ENCODE measurements around the gene ECPAS. TPM values are rescaled to one million over a fixed set of nuclear protein-coding genes. Genes with fewer than 3 reads are reported as not detected.
"Not testable (repeated sequence)": the region's sequence is repeated elsewhere in the genome, so short reads cannot be mapped to it uniquely, and the experiment has no call there.

ECPAS gene
- total RNA-seq, 8 experiments from 2014 or later, result 36.7 to 80.2 (median 56.3) TPM

- peak in 1 of 8 experiments; percentile 22 for ATAC-seq (replicated peaks in 6 of 8)
- in situ Hi-C loops (cut with MboI; ENCODE audit: low pct_unique_long_range_greater_than_20kb in 2 of 9, low sequenced_read_pairs in 9 of 9, unreplicated experiment in 9 of 9), result no loop called here
- Histone ChIP-seq H3K4me1 (replicated peaks in 1 of 2) (no peaks in the 10 kb centered on the region), H3K4me3 (no peak overlapping the region), H3K27ac (no peak overlapping the region)
- WGBS, 10 experiments, result 76 to 100% methylated on average over 1 to 2 of the region's 6 CpGs; no CpG with 5 or more reads in 8 of the 10 experiments
Observed at GRCh38 chr9:111501648-111502047, 17.5 kb upstream of the ECPAS start.

- no peak overlapping the region for H3K27ac ChIP-seq
- H3K4me3 ChIP-seq, result no peak overlapping the region
- ATAC-seq (replicated peaks in 6 of 8), result no peak
- H3K4me1 ChIP-seq (replicated peaks in 1 of 2), result no peaks in the 10 kb centered on the region
- WGBS, 10 experiments, result 0 to 60% methylated on average over 1 of the region's 16 CpGs; no CpG with 5 or more reads in 8 of the 10 experiments
- in situ Hi-C loops (cut with MboI; ENCODE audit: low pct_unique_long_range_greater_than_20kb in 2 of 9, low sequenced_read_pairs in 9 of 9, unreplicated experiment in 9 of 9), result no loop called here
Observed at GRCh38 chr9:111501005-111501562, 16.9 kb upstream of the ECPAS start.

GRCh38 chr9:111497196-111497595 lies 13.0 kb upstream of the ECPAS start:
- H3K4me3 ChIP-seq; H3K27ac ChIP-seq; in situ Hi-C loops (cut with MboI; ENCODE audit: low pct_unique_long_range_greater_than_20kb in 2 of 9, low sequenced_read_pairs in 9 of 9, unreplicated experiment in 9 of 9); ATAC-seq (replicated peaks in 6 of 8); H3K4me1 ChIP-seq (replicated peaks in 1 of 2): not testable (repeated sequence)
- 20 to 100% (median 77%) methylated on average over 1 to 2 of the region's 2 CpGs; no CpG with 5 or more reads in 6 of the 10 experiments for WGBS, 10 experiments

GRCh38 chr9:111484572-111484894 lies 350 bp upstream of the ECPAS start:
- Histone ChIP-seq H3K4me1 (replicated peaks in 1 of 2) (peaks cover 0 to 7% of the 10 kb centered on the region in 2 donors), H3K27ac (peak overlapping the region; percentile 90 to 97), H3K4me3 (peak overlapping the region; percentile 63 to 91 (median 77))
- peak in 3 of 8 experiments; percentile 1 to 5 (median 3) for ATAC-seq (replicated peaks in 6 of 8)
- 0 to 20% (median 7%) methylated on average over 1 to 4 of the region's 4 CpGs; no CpG with 5 or more reads in 2 of the 10 experiments for WGBS, 10 experiments
- in situ Hi-C loops (cut with MboI; ENCODE audit: low pct_unique_long_range_greater_than_20kb in 2 of 9, low sequenced_read_pairs in 9 of 9, unreplicated experiment in 9 of 9), result no loop called here

- H3K4me3 ChIP-seq, result peak overlapping the region; percentile 63 to 91 (median 77)
- no CpG with 5 or more reads among the region's 78 CpGs for WGBS, 10 experiments
- in situ Hi-C loops (cut with MboI; ENCODE audit: low pct_unique_long_range_greater_than_20kb in 2 of 9, low sequenced_read_pairs in 9 of 9, unreplicated experiment in 9 of 9), result no loop called here
- H3K27ac ChIP-seq, result peak overlapping the region; percentile 90 to 97
- H3K4me1 ChIP-seq (replicated peaks in 1 of 2), result peaks cover 0 to 7% of the 10 kb centered on the region in 2 donors
- ATAC-seq (replicated peaks in 6 of 8), result peak in 5 of 8 experiments; percentile 55 to 71 (median 70)
Observed at GRCh38 chr9:111483439-111483857, 735 bp downstream of the ECPAS start.

- Histone ChIP-seq H3K27ac (peak overlapping the region; percentile 90 to 97), H3K4me1 (replicated peaks in 1 of 2) (peaks cover 0 to 7% of the 10 kb centered on the region in 2 donors), H3K4me3 (peak overlapping the region; percentile 63 to 91 (median 77))
- in situ Hi-C loops (cut with MboI; ENCODE audit: low pct_unique_long_range_greater_than_20kb in 2 of 9, low sequenced_read_pairs in 9 of 9, unreplicated experiment in 9 of 9), result no loop called here
- ATAC-seq (replicated peaks in 6 of 8), result peak; percentile 41 to 58 (median 50)
- WGBS, 10 experiments, result 0 to 3% (median 0%) methylated on average over 1 to 14 of the region's 76 CpGs; no CpG with 5 or more reads in 4 of the 10 experiments
Observed at GRCh38 chr9:111482694-111483438, 1.3 kb downstream of the ECPAS start.

- WGBS, 10 experiments, result 0 to 60% (median 40%) methylated on average over 1 to 13 of the region's 13 CpGs; no CpG with 5 or more reads in 1 of the 10 experiments
- Histone ChIP-seq H3K27ac (no peak overlapping the region), H3K4me1 (replicated peaks in 1 of 2) (peaks cover 0 to 7% of the 10 kb centered on the region in 2 donors), H3K4me3 (peak overlapping the region; percentile 63 to 91 (median 77))
- ATAC-seq (replicated peaks in 6 of 8), result no peak
- in situ Hi-C loops (cut with MboI; ENCODE audit: low pct_unique_long_range_greater_than_20kb in 2 of 9, low sequenced_read_pairs in 9 of 9, unreplicated experiment in 9 of 9), result no loop called here
Observed at GRCh38 chr9:111481885-111482636, 2.1 kb downstream of the ECPAS start.

GRCh38 chr9:111477677-111478076 lies 6.5 kb downstream of the ECPAS start:
- ATAC-seq (replicated peaks in 6 of 8), result no peak
- Histone ChIP-seq H3K4me1 (replicated peaks in 1 of 2) (peaks cover 0 to 7% of the 10 kb centered on the region in 2 donors), H3K4me3 (no peak overlapping the region), H3K27ac (no peak overlapping the region)
- WGBS, 10 experiments, result 60 to 100% (median 100%) methylated on average over 1 to 3 of the region's 3 CpGs; no CpG with 5 or more reads in 2 of the 10 experiments
- in situ Hi-C loops (cut with MboI; ENCODE audit: low pct_unique_long_range_greater_than_20kb in 2 of 9, low sequenced_read_pairs in 9 of 9, unreplicated experiment in 9 of 9), result no loop called here

GRCh38 chr9:111475195-111475594 lies 9.0 kb downstream of the ECPAS start:
- WGBS, 10 experiments, result 43 to 100% (median 100%) methylated on average over 1 to 2 of the region's 2 CpGs; no CpG with 5 or more reads in 1 of the 10 experiments
- no peak overlapping the region for H3K27ac ChIP-seq
- in situ Hi-C loops (cut with MboI; ENCODE audit: low pct_unique_long_range_greater_than_20kb in 2 of 9, low sequenced_read_pairs in 9 of 9, unreplicated experiment in 9 of 9), result no loop called here

GRCh38 chr9:111474385-111474784 lies 9.8 kb downstream of the ECPAS start:
- ATAC-seq (replicated peaks in 6 of 8), result no peak
- no peak overlapping the region for H3K27ac ChIP-seq
- 67 to 96% (median 80%) methylated on average over 1 to 3 of the region's 3 CpGs; no CpG with 5 or more reads in 1 of the 10 experiments for WGBS, 10 experiments
- H3K4me1 ChIP-seq (replicated peaks in 1 of 2), result no peaks in the 10 kb centered on the region
- in situ Hi-C loops (cut with MboI; ENCODE audit: low pct_unique_long_range_greater_than_20kb in 2 of 9, low sequenced_read_pairs in 9 of 9, unreplicated experiment in 9 of 9), result no loop called here
- no peak overlapping the region for H3K4me3 ChIP-seq

More at GRCh38 chr9:111475195-111475594, 9.0 kb downstream of the ECPAS start:
- Histone ChIP-seq H3K4me1 (replicated peaks in 1 of 2) (no peaks in the 10 kb centered on the region), H3K4me3 (no peak overlapping the region)
- ATAC-seq (replicated peaks in 6 of 8), result no peak

- ATAC-seq (replicated peaks in 6 of 8), result no peak
- Histone ChIP-seq H3K27ac (no peak overlapping the region), H3K4me1 (replicated peaks in 1 of 2) (no peaks in the 10 kb centered on the region), H3K4me3 (no peak overlapping the region)
- in situ Hi-C loops (cut with MboI; ENCODE audit: low pct_unique_long_range_greater_than_20kb in 2 of 9, low sequenced_read_pairs in 9 of 9, unreplicated experiment in 9 of 9), result no loop called here
- WGBS, 10 experiments, result 80 to 100% (median 97%) methylated on average over 1 to 3 of the region's 4 CpGs; no CpG with 5 or more reads in 2 of the 10 experiments
Observed at GRCh38 chr9:111467778-111468367, 16.3 kb downstream of the ECPAS start.

GRCh38 chr9:111463048-111463447 lies 21.1 kb downstream of the ECPAS start:
- Histone ChIP-seq H3K4me3 (no peak overlapping the region), H3K27ac (no peak overlapping the region), H3K4me1 (replicated peaks in 1 of 2) (no peaks in the 10 kb centered on the region)
- 60 to 100% (median 97%) methylated on average over 1 to 2 of the region's 2 CpGs; no CpG with 5 or more reads in 4 of the 10 experiments for whole genome bisulfite sequencing, 10 experiments
- no peak for ATAC-seq (replicated peaks in 6 of 8)
- in situ Hi-C loops (cut with MboI; ENCODE audit: low pct_unique_long_range_greater_than_20kb in 2 of 9, low sequenced_read_pairs in 9 of 9, unreplicated experiment in 9 of 9), result no loop called here
